Vagina (tissue), 2 donors: Measurements from ENCODE around the gene AGR3. TPM values are rescaled to one million over a fixed set of nuclear protein-coding genes. Genes with fewer than 3 reads are reported as not detected.

Source experiments
- DNase-seq, 2 donors: peaks; one replicate each; pipeline ENCODE4 v3.0.0-alpha.2; 2017; ENCODE audit errors: extremely low spot score in 2 of 2
- H3K27ac ChIP-seq: fragments of 200-600 bp; sonication (generic); one replicate; pipeline ENCODE4 v1.5.1; 2019
- H3K27me3 ChIP-seq: fragments of 200-600 bp; sonication (generic); one replicate; pipeline ENCODE4 v1.5.1; 2019
- H3K36me3 ChIP-seq, 2 donors: fragments of 200-600 bp; sonication (generic); one replicate each; pipeline ENCODE4 v1.5.1; 2017 to 2019
- H3K4me1 ChIP-seq: fragments of 200-600 bp; sonication (generic); one replicate; pipeline ENCODE4 v1.5.1; 2019
- H3K4me3 ChIP-seq, 2 donors: fragments of 200-600 bp; sonication (generic); 1 replicate in 1 of 2; 2 replicates in 1 of 2; pipeline ENCODE4 v1.5.1; 2016 to 2019
- H3K9me3 ChIP-seq: fragments of 200-600 bp; sonication (generic); one replicate; pipeline ENCODE4 v1.5.1; 2019
- CTCF ChIP-seq, 3 experiments: fragments of 450-650 bp in 2 of 3; fragments of 200-600 bp in 1 of 3; sonication (generic) in 1 of 3; IDR thresholded peaks; one replicate each; pipeline ENCODE4 v1.5.1; 2017 to 2019; ENCODE audit warnings: antibody characterized with exemption in 3 of 3, mild to moderate bottlenecking in 2 of 3, moderate library complexity in 2 of 3
- POLR2A ChIP-seq, 2 donors: fragments of 450-650 bp; IDR thresholded peaks; one replicate each; pipeline ENCODE4 v1.6.1; 2017; ENCODE audit warnings: antibody characterized with exemption in 2 of 2, mild to moderate bottlenecking in 2 of 2, moderate library complexity in 2 of 2
- POLR2AphosphoS5 ChIP-seq, 2 donors: sonication (generic); formaldehyde crosslinking; IDR thresholded peaks; one replicate each; pipeline ENCODE4 v1.9.0; 2017; ENCODE audit warnings: antibody characterized with exemption in 2 of 2, mild to moderate bottlenecking in 2 of 2, low read depth in 1 of 2; ENCODE audit not compliant: insufficient read depth in 1 of 2
- intact Hi-C: fragments of 100-400 bp; cut with DNase I; formaldehyde crosslinking; loops from one replicate; pipeline ENCODE4 v1.15.1; 2023
- total RNA-seq: library from RNA; depleted of rRNA; stranded (reverse); fragments of >200 nt; gene quantifications from one replicate; pipeline ENCODE4 v1.2.3, GENCODE V29; 2016

The AGR3 gene
- total RNA-seq, 1 donor from 2014 or later: not detected

- DNase-seq: no peak
- Histone ChIP-seq H3K9me3 (no peaks in the 10 kb centered on the region), H3K27ac (no peak overlapping the region), H3K27me3 (no peaks in the 10 kb centered on the region), H3K36me3 (no peaks in the 10 kb centered on the region), H3K4me3 (no peak overlapping the region), H3K4me1 (no peaks in the 10 kb centered on the region)
- TF ChIP-seq POLR2AphosphoS5 (IDR thresholded peaks at IDR 0.05; ENCODE audit: insufficient read depth in 1 of 2, low read depth in 1 of 2): no peak
- no peak for TF ChIP-seq POLR2A (IDR thresholded peaks at IDR 0.05)
- TF ChIP-seq CTCF (IDR thresholded peaks at IDR 0.05): no peak
- intact Hi-C loops: no loop called here
Measured at GRCh38 chr7:16913643-16914042, 31.9 kb upstream of the AGR3 start.

- no peak overlapping the region for H3K4me3 ChIP-seq
- no peaks in the 10 kb centered on the region for H3K36me3 ChIP-seq
- no peak for DNase-seq
- no peaks in the 10 kb centered on the region for H3K9me3 ChIP-seq
- H3K4me1 ChIP-seq: no peaks in the 10 kb centered on the region
- intact Hi-C loops: no loop called here
- no peaks in the 10 kb centered on the region for H3K27me3 ChIP-seq
- no peak for TF ChIP-seq POLR2AphosphoS5 (IDR thresholded peaks at IDR 0.05; ENCODE audit: insufficient read depth in 1 of 2, low read depth in 1 of 2)
- no peak for TF ChIP-seq POLR2A (IDR thresholded peaks at IDR 0.05)
- no peak for TF ChIP-seq CTCF (IDR thresholded peaks at IDR 0.05)
- no peak overlapping the region for H3K27ac ChIP-seq
Measured at GRCh38 chr7:16912540-16912939, 30.8 kb upstream of the AGR3 start.

- Histone ChIP-seq H3K27ac (no peak overlapping the region), H3K9me3 (no peaks in the 10 kb centered on the region), H3K4me1 (no peaks in the 10 kb centered on the region), H3K4me3 (no peak overlapping the region), H3K36me3 (no peaks in the 10 kb centered on the region), H3K27me3 (no peaks in the 10 kb centered on the region)
- intact Hi-C loops: no loop called here
- no peak for DNase-seq
- TF ChIP-seq CTCF (IDR thresholded peaks at IDR 0.05): no peak
- no peak for TF ChIP-seq POLR2AphosphoS5 (IDR thresholded peaks at IDR 0.05; ENCODE audit: insufficient read depth in 1 of 2, low read depth in 1 of 2)
- TF ChIP-seq POLR2A (IDR thresholded peaks at IDR 0.05): no peak
Measured at GRCh38 chr7:16908561-16908960, 26.8 kb upstream of the AGR3 start.

GRCh38 chr7:16905300-16906044 lies 23.7 kb upstream of the AGR3 start:
- Histone ChIP-seq H3K27me3 (no peaks in the 10 kb centered on the region), H3K27ac (no peak overlapping the region), H3K36me3 (no peaks in the 10 kb centered on the region), H3K9me3 (no peaks in the 10 kb centered on the region), H3K4me1 (no peaks in the 10 kb centered on the region), H3K4me3 (no peak overlapping the region)
- no peak for TF ChIP-seq POLR2AphosphoS5 (IDR thresholded peaks at IDR 0.05; ENCODE audit: insufficient read depth in 1 of 2, low read depth in 1 of 2)
- no peak for TF ChIP-seq CTCF (IDR thresholded peaks at IDR 0.05)
- TF ChIP-seq POLR2A (IDR thresholded peaks at IDR 0.05): no peak
- DNase-seq: no peak
- intact Hi-C loops: no loop called here

GRCh38 chr7:16904076-16904475 lies 22.3 kb upstream of the AGR3 start:
- Histone ChIP-seq H3K9me3 (no peaks in the 10 kb centered on the region), H3K4me3 (no peak overlapping the region), H3K27me3 (no peaks in the 10 kb centered on the region), H3K27ac (no peak overlapping the region), H3K4me1 (no peaks in the 10 kb centered on the region), H3K36me3 (no peaks in the 10 kb centered on the region)
- TF ChIP-seq POLR2AphosphoS5 (IDR thresholded peaks at IDR 0.05; ENCODE audit: insufficient read depth in 1 of 2, low read depth in 1 of 2): no peak
- no peak for TF ChIP-seq CTCF (IDR thresholded peaks at IDR 0.05)
- TF ChIP-seq POLR2A (IDR thresholded peaks at IDR 0.05): no peak
- intact Hi-C loops: no loop called here
- no peak for DNase-seq
